Body of pancreas (tissue), 4 donors: ENCODE results near the gene CEP95.

Experiments used
- POLR2A ChIP-seq, 3 donors: fragments of 450-650 bp; IDR thresholded peaks; one replicate each; pipeline ENCODE4 v1.6.1; 2016; ENCODE audit warnings: antibody characterized with exemption in 3 of 3, mild to moderate bottlenecking in 2 of 3
- TF ChIP-seq, protein P1 (sequence below), 7 experiments: fragments of 450-650 bp in 4 of 7; fragments of 200-600 bp in 3 of 7; sonication (generic) in 3 of 7; IDR thresholded peaks; one replicate each; pipeline ENCODE4 v1.5.1; 2016 to 2019; ENCODE audit warnings: antibody characterized with exemption in 7 of 7

DNA sequence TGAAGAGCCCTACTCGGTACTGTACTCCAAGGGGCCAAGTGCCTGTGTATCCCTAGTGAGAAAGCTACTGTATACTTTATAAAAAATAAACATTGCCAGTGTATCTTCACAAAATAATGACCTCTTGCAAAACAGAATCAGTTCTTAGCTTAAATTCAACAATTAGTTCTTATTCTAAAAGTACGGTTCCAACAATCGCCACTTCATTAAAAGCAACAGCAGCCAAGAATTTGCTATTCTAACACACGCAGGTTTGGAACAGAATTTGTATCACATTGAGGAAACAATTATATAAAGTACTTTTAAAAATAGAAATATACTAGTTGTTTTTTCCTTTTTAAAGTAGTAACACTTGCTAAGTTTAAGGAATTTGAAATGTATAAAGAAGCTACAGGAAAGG, 48.5 kb downstream of the CEP95 start:
- TF ChIP-seq POLR2A (IDR thresholded peaks at IDR 0.05), result no peak
- TF ChIP-seq, protein P1, sequence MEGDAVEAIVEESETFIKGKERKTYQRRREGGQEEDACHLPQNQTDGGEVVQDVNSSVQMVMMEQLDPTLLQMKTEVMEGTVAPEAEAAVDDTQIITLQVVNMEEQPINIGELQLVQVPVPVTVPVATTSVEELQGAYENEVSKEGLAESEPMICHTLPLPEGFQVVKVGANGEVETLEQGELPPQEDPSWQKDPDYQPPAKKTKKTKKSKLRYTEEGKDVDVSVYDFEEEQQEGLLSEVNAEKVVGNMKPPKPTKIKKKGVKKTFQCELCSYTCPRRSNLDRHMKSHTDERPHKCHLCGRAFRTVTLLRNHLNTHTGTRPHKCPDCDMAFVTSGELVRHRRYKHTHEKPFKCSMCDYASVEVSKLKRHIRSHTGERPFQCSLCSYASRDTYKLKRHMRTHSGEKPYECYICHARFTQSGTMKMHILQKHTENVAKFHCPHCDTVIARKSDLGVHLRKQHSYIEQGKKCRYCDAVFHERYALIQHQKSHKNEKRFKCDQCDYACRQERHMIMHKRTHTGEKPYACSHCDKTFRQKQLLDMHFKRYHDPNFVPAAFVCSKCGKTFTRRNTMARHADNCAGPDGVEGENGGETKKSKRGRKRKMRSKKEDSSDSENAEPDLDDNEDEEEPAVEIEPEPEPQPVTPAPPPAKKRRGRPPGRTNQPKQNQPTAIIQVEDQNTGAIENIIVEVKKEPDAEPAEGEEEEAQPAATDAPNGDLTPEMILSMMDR (IDR thresholded peaks at IDR 0.05), result no peak
